ENCODE results near the gene PPFIBP2.
"Not testable (repeated sequence)": the region's sequence is repeated elsewhere in the genome, so short reads cannot be mapped to it uniquely, and the experiment has no call there.

The PPFIBP2 gene

DNA sequence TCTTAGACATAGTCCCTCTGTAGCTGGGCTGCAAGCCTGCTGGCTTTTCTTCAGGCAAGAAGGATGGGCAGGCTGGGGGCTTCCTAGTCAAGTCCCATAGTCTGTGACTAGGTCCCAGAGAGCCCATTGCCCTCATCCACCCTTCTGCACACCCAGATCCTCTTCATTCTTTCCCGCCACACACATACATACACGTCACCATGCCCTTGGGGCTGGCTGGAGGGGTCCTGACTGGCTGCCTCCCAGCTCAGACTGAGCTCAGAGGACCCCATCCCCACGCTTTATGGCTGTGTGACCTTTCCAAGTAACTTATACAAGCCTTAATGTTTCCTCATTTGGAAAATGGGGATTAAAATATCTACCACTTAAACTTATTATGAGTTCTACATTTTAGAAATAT is 13.5 kb upstream of the PPFIBP2 start:
- DNase-seq, result no peak

DNA sequence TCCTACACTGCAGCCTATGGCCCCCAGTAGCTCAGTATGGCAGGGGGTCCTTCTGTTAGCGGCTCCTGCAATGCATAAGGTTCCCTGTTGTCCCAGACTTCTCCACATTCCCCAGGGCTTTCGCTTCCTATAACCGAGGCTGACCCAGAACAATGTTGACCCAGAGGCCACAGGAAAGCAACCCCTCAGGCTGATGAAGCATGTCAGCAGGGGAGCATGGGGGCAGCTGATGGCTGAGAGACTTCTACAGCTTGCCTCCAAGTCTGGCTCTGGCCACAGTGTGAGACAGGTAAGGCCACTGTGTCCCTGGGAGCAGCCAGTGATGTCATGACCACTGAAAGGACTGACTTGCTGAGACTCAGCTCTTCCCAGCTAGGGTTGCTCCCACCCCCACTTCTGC is 12.5 kb upstream of the PPFIBP2 start:
- DNase-seq, result no peak

GRCh38 chr11:7501894-7502293 is 11.9 kb upstream of the PPFIBP2 start:
- DNase-seq, result no peak

DNA sequence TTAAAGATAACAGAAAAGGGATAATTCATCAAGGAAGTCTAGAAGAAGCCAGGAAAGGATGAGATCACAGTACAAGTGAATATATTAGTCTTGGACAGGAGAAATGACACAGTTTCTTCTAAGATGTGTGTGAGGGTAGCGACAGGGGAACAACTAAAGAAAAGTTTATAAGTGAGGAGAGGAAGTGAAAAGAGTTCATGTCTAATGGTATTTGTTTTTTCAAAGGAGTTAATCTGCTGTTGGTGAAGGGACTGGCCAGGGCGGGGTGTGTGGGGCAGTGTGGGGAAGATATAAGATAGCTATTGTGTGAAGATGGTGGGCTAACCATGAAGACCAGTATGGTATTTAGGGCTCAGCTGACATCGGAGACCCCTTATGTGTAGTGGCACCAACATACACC is 7.6 kb upstream of the PPFIBP2 start:
- DNase-seq, result no peak

DNA sequence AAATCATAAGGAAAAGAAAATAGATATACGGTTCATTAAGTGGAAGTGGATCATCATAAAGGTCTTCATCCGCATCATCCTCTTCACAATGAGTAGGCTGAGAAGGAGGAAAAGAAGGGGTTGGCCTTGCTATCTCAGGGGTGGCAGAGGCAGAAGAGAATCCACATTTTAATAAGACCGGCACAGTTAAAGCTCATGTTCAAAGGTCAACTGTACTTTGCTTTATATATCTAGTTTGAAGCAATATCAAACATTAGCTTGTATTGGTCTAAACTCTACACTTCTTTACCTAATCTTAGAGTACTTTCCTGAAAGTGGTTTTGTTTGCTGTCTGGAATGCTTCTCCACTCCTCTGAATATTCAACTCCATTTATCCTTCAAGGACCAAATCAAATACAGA is 5.7 kb upstream of the PPFIBP2 start:
- no peak for DNase-seq

- no peak for DNase-seq
Measured at GRCh38 chr11:7509966-7510365, 3.8 kb upstream of the PPFIBP2 start.

DNA sequence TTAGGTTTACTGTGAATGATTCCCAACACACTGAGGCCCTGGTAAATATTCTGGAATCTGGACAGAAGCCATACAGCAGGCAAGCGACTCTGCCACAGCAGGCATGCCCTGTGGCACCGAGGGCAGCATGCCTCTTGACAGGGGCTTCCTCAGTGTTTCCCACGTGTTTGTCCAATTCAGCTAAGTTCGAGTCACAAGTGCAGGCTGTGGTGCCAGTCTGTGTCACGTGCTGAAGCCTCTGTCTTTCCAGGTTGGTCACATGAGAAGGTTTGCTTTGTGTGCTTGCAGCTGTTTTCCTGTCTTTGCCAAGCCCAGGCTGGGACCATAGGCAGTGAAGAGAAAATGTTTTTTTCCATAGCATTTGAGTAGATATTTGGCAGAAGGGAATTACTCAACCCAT is 2.4 kb upstream of the PPFIBP2 start:
- no peak for DNase-seq

DNA sequence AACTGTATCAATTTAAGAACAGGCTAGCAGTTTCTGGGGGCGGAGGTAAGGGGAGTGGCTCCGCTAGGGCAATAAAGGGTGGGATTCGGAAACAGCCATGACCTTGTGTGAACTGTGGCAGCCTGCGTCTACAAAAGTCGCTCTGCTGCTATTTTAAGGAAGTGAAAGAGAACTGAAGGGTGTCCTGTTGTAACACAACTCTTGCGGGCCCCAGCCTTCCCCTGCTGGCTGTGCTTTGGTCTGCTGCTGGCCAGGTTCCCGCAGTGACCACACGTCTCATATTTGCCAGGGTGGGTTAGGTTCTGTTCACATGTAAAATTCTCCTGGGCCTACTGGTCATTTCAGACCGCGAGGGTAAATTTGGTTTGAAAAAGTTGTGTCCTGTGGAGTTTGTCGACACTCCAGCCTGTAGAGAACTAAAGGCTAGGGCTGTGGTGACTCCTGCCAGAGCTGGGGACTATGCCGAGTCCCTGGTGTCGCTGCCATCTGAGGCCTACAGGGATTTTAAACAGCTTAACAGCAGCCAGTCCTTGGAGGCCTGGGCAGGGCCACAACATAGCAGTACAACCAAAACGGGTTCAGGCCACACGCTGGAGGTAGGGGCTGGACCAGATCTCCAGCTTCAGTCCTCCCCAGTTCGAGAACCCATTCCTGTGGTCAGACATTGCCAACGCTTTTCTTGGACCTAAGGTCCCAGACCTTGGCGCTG is 1.1 kb upstream of the PPFIBP2 start:
- no peak for DNase-seq

- no peak for DNase-seq
Measured at GRCh38 chr11:7514099-7514591, 346 bp downstream of the PPFIBP2 start.

- no peak for DNase-seq
Measured at GRCh38 chr11:7515447-7515886, 1.7 kb downstream of the PPFIBP2 start.

DNA sequence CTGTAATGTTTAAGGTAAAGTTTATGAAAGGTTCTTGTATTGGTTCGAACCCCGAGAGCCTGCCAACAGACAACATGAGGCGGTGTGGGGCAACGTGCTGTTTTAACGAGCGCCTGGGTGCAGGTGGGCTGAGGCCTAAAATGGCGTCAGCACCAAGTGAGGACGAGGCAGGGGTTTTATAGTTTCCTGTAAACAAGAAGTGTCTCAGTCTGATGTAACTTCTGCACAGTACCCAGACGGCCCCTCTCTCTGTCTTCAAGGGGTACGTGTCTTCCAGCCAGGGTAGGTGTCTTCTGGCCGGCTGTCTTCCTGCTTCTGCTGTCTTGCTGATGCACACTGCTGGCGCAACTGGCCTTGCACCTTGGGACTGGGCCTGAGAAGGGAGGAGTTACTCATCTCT is 2.7 kb downstream of the PPFIBP2 start:
- DNase-seq, result no peak

GRCh38 chr11:7517743-7518142 is 3.9 kb downstream of the PPFIBP2 start:
- DNase-seq, result not testable (repeated sequence)

- DNase-seq, result no peak
Measured at GRCh38 chr11:7518811-7519562, 5.2 kb downstream of the PPFIBP2 start.

- no peak for DNase-seq
Measured at GRCh38 chr11:7520011-7520942, 6.5 kb downstream of the PPFIBP2 start.

DNA sequence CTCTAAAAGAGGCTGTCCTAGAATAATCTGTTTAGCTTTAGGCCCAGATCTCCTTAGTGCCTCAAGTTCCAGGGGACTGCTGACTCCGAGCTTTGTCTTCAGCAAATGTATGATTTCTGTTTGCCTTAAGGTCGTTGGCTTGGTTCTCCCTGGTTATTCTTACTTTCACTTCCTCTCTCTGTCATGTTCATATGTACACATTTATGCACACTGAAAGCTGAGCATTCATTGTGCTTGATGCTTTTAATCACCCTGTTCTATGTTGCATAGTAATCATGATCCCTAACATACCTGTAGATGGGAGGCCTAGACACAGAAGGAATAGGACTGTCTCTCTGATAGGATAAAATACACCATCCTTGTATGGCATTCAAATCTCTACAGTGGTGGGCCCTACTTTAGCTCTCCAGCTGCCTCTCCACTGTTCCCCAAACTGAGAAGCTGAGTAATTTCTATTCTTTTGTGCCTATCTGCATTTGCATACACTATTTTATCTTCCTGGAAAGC is 7.2 kb downstream of the PPFIBP2 start:
- no peak for DNase-seq

DNA sequence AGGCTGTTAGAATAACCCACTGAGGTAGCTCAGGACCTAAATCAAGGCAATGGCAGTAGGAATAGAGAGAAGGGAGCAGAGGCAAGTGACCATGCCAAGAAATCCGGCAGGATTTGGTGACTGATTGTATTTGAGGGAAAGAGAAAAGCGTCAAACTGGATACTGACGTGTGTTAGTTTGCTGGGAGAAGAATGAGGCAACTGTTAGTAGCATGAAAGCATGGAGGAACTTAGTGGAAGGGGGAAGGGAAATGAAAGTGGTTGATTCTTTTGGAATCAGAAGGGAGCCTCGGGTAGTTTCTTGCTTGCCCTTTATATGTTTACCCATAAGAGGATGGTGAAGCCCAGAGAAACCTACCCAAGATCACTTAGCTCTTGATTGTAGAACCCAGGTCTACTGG is 8.3 kb downstream of the PPFIBP2 start:
- no peak for DNase-seq

DNA sequence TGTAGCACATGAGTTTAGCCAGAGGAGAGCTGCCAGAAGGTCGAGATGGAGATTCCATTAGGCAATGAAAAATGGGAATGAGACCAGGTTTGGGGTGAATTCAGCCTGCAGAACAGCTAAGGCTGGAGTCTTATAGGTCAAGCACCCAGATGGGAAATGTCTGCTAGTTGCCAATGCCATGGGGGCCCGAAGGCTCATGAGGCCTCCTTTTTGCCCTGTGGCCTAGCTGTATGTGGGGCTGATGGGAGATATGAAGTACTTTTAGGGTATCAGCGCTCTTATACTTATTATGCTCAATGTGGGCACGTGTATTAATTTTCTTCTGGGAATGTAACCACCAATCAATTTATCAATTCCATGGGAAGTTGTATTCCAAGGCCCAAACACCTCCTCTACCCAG is 8.7 kb downstream of the PPFIBP2 start:
- no peak for DNase-seq

GRCh38 chr11:7523416-7524210 is 9.8 kb downstream of the PPFIBP2 start:
- DNase-seq, result no peak

DNA sequence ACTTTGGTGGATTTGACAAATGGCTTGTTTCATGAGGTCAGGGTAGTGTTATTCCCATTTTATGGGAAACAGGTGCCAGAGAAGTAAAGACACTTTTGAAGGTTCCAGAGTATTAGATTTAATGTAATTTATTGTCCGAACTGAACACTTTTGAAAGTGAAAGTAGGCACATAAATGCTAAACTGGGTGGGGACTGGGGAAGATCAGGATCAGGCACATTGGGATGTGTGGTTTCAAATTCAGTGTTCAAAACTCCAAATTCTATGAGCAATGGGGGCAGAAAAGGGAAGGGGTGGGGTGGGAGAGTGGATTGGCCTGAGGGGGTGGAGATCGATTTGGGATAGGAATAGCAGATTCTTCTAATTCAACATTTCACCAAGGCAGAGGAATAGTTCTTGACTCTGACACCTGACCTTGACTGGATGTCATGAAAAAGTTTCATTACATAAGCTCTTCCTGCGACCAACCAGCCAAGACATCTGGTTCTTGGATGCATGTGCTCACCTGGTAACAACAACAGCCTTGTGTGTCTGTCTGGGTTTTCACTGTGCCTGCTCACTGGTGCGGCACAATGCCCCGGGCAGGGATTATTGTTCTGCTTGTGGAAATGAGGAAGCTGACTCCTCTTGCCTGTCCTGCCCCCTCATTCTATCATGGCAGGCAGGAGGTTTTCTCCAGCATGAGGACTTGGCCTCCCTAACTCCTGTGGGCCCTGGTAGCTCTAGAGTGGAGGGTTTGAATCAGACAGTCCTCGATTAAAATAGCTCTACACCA is 10.8 kb downstream of the PPFIBP2 start:
- no peak for DNase-seq

GRCh38 chr11:7525424-7525823 is 11.6 kb downstream of the PPFIBP2 start:
- no peak for DNase-seq

GRCh38 chr11:7527029-7527428 is 13.2 kb downstream of the PPFIBP2 start:
- DNase-seq, result no peak
